Erythroblast (primary cell): ENCODE measurements around the gene VEGFA.

Experiments used
- GATA1 ChIP-seq: IDR thresholded peaks from 2 replicates; pipeline ENCODE4 v1.6.1; 2011; ENCODE audit warnings: low read depth, mild to moderate bottlenecking, control low read depth, low read length, moderate library complexity
- POLR2A ChIP-seq: IDR thresholded peaks from 2 replicates; pipeline ENCODE4 v1.6.1; 2011; ENCODE audit warnings: mild to moderate bottlenecking, low read length

- TF ChIP-seq POLR2A, result no peak
- no peak for TF ChIP-seq GATA1
Measured at GRCh38 chr6:43834528-43835155, 64.6 kb downstream of the VEGFA start.
